SK-N-SH treated with all-trans-retinoic acid at 6 μM for 48 hours (cell line): ENCODE data around the gene CAPN10.
"Not testable (repeated sequence)": the region's sequence is repeated elsewhere in the genome, so short reads cannot be mapped to it uniquely, and the experiment has no call there.

Experiments
- ATAC-seq: fragments of 200-7000 bp; cut with Tn5 transposase; 3 replicates; pipeline ENCODE4 v1.9.1; 2020; ENCODE audit warnings: mild to moderate bottlenecking, moderate library complexity
- ARNTL ChIP-seq: fragments of 450-650 bp; formaldehyde crosslinking; IDR thresholded peaks from 2 replicates; pipeline ENCODE4 v1.5.0; 2020; ENCODE audit warnings: low read depth, mild to moderate bottlenecking, moderate library complexity, borderline replicate concordance
- BACH2 ChIP-seq: fragments of 250-450 bp; sonication (Bioruptor Pico); IDR thresholded peaks from 2 replicates; pipeline ENCODE4 v1.9.0; 2021; ENCODE audit warnings: mild to moderate bottlenecking, borderline replicate concordance
- CSDC2 ChIP-seq: fragments of 250-450 bp; sonication (Bioruptor Pico); IDR thresholded peaks from 2 replicates; pipeline ENCODE4 v1.5.0; 2020; ENCODE audit warnings: mild to moderate bottlenecking, moderate library complexity
- ESRRG ChIP-seq: fragments of 250-450 bp; sonication (Bioruptor Pico); IDR thresholded peaks from 2 replicates; pipeline ENCODE4 v1.6.1; 2021; ENCODE audit warnings: mild to moderate bottlenecking
- ISL1 ChIP-seq: fragments of 250-450 bp; sonication (Bioruptor Pico); IDR thresholded peaks from 2 replicates; pipeline ENCODE4 v2.1.2; 2022; ENCODE audit warnings: mild to moderate bottlenecking, moderate library complexity
- OSR1 ChIP-seq: fragments of 250-450 bp; sonication (Bioruptor Pico); IDR thresholded peaks from 2 replicates; pipeline ENCODE4 v1.8.0; 2022; ENCODE audit warnings: moderate library complexity, mild to moderate bottlenecking, inconsistent platforms
- PPARA ChIP-seq: fragments of 250-450 bp; sonication (Bioruptor Pico); IDR thresholded peaks from 2 replicates; pipeline ENCODE4 v1.5.0; 2020; ENCODE audit warnings: mild to moderate bottlenecking, borderline replicate concordance
- SNAI2 ChIP-seq: fragments of 250-450 bp; sonication (Bioruptor Pico); IDR thresholded peaks from 2 replicates; pipeline ENCODE4 v1.5.0; 2020; ENCODE audit warnings: mild to moderate bottlenecking, moderate library complexity
- TOX ChIP-seq: fragments of 250-450 bp; sonication (Bioruptor Pico); IDR thresholded peaks from 2 replicates; pipeline ENCODE4 v1.8.0; 2021; ENCODE audit warnings: mild to moderate bottlenecking, moderate library complexity, borderline replicate concordance
- ZC3H10 ChIP-seq: fragments of 250-450 bp; sonication (Bioruptor Pico); IDR thresholded peaks from 2 replicates; pipeline ENCODE4 v1.5.1; 2021; ENCODE audit warnings: mild to moderate bottlenecking, moderate library complexity
- ZFP30 ChIP-seq: fragments of 450-650 bp; formaldehyde crosslinking; IDR thresholded peaks from 2 replicates; pipeline ENCODE4 v1.5.0; 2022; ENCODE audit warnings: mild to moderate bottlenecking, moderate library complexity
- ZNF565 ChIP-seq: fragments of 450-650 bp; formaldehyde crosslinking; conservative IDR thresholded peaks from 2 replicates; pipeline ENCODE4 v1.5.0; 2020; ENCODE audit warnings: low read depth, mild to moderate bottlenecking, moderate library complexity
- ZNF70 ChIP-seq: fragments of 450-650 bp; formaldehyde crosslinking; IDR thresholded peaks from 2 replicates; pipeline ENCODE4 v1.5.0; 2020; ENCODE audit warnings: mild to moderate bottlenecking, moderate library complexity
- ZNF8 ChIP-seq: fragments of 450-650 bp; formaldehyde crosslinking; IDR thresholded peaks from 2 replicates; pipeline ENCODE4 v1.5.0; 2020; ENCODE audit warnings: mild to moderate bottlenecking, moderate library complexity
- TF ChIP-seq, protein P1 (sequence below): fragments of 250-450 bp; sonication (Bioruptor Pico); IDR thresholded peaks from 2 replicates; pipeline ENCODE4 v1.5.1; 2021; ENCODE audit warnings: mild to moderate bottlenecking, moderate library complexity
- TF ChIP-seq, protein P2 (sequence below): fragments of 250-450 bp; sonication (Bioruptor Pico); IDR thresholded peaks from 2 replicates; pipeline ENCODE4 v1.8.0; 2020; ENCODE audit warnings: mild to moderate bottlenecking, moderate library complexity, borderline replicate concordance
- TF ChIP-seq, protein P3 (sequence below): fragments of 250-450 bp; sonication (Bioruptor Pico); IDR thresholded peaks from 2 replicates; pipeline ENCODE4 v1.5.0; 2020; ENCODE audit warnings: mild to moderate bottlenecking, moderate library complexity
- TF ChIP-seq, protein P4 (sequence below): fragments of 250-450 bp; sonication (Bioruptor Pico); IDR thresholded peaks from 2 replicates; pipeline ENCODE4 v1.5.1; 2020; ENCODE audit warnings: low read depth, mild to moderate bottlenecking, moderate library complexity

CAPN10 gene

DNA sequence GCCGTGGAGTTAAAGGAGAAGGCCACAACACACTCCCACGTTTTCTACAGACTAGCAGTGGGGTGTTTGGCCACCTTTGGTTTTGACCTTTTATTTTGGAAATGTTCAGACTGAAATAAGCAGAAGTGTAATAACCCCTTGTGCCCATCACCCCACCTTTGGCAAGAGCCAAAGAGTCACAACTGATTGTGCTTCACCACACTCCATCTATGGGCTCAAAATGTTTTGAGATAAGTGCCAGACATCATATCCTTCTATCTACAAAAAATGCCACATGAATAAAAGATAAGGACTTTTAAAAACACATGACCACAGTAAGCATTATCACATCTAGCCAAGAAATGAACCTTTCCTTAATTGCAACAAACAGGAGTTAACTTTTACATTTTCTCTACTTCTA lies 28.9 kb downstream of the CAPN10 start:
- TF ChIP-seq, protein P1, sequence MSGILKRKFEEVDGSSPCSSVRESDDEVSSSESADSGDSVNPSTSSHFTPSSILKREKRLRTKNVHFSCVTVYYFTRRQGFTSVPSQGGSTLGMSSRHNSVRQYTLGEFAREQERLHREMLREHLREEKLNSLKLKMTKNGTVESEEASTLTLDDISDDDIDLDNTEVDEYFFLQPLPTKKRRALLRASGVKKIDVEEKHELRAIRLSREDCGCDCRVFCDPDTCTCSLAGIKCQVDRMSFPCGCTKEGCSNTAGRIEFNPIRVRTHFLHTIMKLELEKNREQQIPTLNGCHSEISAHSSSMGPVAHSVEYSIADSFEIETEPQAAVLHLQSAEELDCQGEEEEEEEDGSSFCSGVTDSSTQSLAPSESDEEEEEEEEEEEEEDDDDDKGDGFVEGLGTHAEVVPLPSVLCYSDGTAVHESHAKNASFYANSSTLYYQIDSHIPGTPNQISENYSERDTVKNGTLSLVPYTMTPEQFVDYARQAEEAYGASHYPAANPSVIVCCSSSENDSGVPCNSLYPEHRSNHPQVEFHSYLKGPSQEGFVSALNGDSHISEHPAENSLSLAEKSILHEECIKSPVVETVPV, result no peak
- TF ChIP-seq CSDC2 (CRISPR knock-in tag) (no peak), ZNF8 (CRISPR knock-in tag) (no peak), SNAI2 (CRISPR knock-in tag) (no peak)
- TF ChIP-seq, protein P2, sequence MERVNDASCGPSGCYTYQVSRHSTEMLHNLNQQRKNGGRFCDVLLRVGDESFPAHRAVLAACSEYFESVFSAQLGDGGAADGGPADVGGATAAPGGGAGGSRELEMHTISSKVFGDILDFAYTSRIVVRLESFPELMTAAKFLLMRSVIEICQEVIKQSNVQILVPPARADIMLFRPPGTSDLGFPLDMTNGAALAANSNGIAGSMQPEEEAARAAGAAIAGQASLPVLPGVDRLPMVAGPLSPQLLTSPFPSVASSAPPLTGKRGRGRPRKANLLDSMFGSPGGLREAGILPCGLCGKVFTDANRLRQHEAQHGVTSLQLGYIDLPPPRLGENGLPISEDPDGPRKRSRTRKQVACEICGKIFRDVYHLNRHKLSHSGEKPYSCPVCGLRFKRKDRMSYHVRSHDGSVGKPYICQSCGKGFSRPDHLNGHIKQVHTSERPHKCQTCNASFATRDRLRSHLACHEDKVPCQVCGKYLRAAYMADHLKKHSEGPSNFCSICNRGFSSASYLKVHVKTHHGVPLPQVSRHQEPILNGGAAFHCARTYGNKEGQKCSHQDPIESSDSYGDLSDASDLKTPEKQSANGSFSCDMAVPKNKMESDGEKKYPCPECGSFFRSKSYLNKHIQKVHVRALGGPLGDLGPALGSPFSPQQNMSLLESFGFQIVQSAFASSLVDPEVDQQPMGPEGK, result no peak
- TF ChIP-seq, all 23 proteins: peak for 0
- no peak for ATAC-seq

DNA sequence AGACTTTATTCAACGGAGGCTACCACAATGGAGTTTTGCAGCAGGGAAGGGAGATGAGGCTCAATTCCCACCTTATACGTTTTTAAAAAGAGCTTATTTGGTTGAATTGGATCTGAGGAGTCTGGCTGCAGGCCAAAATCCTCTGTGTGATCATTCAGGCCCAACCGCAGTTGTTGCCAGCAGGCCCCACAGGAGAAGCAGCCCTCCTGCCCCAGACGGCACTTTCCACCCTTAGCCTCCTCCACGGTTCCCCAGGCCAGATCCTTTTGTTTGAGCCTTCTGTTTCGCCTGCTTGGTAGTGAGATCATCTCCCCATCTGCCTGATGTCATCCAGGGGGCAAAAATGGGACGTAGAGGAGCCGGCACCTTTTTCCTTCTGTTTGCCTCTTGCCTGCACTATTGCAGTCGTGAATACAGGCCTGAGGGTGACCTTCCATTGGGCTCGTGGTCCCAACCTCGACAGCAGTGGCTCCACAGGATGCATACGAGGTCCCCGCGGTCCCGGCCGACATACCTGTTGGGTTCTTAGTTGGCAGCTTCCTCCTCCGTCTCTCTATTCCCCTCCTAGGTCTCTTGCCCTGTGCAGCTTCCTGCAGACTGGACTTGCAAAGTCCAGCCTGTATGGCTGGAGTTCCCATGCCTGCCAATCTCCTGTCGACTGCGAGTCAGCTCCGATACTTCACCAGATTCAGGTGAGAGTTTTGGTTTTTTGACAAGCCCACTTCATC lies 29.4 kb downstream of the CAPN10 start:
- no peak for ATAC-seq
- TF ChIP-seq ISL1 (no peak), ZNF70 (CRISPR knock-in tag) (peak; percentile 85)

DNA sequence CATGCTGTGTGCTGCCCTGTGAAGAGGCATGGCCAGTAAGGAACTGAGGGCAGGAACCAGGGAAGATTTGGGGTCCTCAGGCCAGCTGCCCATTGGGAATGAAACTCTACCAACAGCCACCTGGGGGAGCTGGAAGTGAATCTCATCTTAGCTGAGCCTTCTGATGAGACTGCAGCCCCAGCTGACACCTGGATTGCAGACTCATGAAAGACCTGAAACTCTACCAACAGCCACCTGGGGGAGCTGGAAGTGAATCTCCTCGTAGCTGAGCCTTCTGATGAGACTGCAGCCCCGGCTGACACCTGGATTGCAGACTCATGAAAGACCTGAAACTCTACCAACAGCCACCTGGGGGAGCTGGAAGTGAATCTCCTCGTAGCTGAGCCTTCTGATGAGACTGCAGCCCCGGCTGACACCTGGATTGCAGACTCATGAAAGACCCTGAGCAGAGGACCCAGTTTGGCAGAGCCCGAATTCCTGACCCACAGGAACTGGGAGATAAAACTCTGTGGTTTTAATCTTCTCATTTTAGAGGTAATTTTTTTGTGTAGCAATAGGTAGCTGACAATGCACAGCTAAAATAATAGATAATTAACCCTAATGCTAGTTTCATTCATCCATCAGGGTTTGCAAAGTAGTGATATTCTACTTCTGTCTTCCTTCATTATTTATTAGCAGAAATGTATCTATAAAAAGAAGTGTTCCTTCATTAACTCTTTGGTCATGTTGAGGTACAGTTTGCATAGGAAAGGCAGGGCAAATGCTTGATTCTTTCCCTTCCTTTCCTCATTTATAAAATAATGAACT lies 30.5 kb downstream of the CAPN10 start:
- not testable (repeated sequence) for ATAC-seq

DNA sequence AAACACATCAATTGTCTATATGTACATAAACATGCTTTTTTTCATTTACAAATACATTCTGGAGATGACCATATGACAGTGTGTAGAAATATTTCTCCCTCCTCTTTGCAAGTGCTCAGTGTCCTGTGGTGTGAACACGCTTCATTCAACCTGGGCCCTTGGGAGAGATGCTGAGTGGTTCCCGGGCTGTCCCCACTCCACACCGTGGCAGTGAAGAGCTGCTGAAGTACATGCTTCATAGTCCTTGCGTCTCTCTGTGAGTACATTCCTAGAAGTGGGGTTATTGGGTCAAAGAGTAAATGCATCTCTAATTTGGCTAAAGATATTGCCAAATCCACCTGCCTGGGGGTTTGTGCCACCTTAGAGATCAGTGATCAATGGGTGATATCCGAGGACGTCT lies 32.2 kb downstream of the CAPN10 start:
- TF ChIP-seq, protein P2, result no peak
- no peak for ATAC-seq

DNA sequence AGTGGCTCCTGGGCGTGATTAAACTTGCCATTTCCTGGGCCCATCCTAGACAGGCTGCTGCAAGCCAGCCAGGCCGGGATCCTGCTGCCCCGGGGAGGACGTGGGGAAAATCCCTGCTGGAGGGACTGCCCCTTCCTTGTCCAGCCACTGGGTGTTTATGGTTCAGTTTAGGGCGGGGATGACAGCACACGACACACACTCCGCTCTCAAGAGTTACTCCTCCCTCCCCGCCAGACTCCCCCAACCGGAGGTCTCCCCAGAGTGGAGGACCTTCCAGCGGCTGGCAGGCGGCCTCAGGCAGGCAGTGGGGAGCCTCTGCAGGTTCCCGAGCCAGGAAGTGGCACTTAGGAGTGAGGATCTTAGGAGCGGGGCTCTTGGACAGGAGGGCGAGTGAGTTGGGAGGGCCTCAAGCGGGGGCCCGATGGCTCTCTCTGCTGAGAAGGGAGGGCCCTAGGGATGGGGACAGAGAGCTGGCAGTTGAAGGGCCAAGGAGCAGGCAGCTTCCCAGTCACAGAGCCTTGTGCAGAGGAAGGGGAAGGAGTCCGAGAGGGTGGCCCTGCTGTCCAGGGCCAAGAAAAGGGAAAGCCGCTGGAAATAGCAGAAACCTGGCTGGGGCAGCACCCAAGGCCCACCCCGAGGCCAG lies 33.1 kb downstream of the CAPN10 start:
- TF ChIP-seq, protein P1, result no peak
- no peak for TF ChIP-seq PPARA
- no peak for TF ChIP-seq ARNTL (CRISPR knock-in tag)
- no peak for TF ChIP-seq BACH2
- TF ChIP-seq CSDC2 (CRISPR knock-in tag), result no peak
- no peak for TF ChIP-seq ZFP30 (CRISPR knock-in tag)
- TF ChIP-seq TOX (CRISPR knock-in tag), result no peak
- no peak for TF ChIP-seq ZNF8 (CRISPR knock-in tag)
- no peak for TF ChIP-seq ESRRG (CRISPR knock-in tag)
- TF ChIP-seq SNAI2 (CRISPR knock-in tag), result no peak
- TF ChIP-seq ZC3H10 (CRISPR knock-in tag), result no peak
- no peak for TF ChIP-seq OSR1 (CRISPR knock-in tag)
- TF ChIP-seq, protein P3, sequence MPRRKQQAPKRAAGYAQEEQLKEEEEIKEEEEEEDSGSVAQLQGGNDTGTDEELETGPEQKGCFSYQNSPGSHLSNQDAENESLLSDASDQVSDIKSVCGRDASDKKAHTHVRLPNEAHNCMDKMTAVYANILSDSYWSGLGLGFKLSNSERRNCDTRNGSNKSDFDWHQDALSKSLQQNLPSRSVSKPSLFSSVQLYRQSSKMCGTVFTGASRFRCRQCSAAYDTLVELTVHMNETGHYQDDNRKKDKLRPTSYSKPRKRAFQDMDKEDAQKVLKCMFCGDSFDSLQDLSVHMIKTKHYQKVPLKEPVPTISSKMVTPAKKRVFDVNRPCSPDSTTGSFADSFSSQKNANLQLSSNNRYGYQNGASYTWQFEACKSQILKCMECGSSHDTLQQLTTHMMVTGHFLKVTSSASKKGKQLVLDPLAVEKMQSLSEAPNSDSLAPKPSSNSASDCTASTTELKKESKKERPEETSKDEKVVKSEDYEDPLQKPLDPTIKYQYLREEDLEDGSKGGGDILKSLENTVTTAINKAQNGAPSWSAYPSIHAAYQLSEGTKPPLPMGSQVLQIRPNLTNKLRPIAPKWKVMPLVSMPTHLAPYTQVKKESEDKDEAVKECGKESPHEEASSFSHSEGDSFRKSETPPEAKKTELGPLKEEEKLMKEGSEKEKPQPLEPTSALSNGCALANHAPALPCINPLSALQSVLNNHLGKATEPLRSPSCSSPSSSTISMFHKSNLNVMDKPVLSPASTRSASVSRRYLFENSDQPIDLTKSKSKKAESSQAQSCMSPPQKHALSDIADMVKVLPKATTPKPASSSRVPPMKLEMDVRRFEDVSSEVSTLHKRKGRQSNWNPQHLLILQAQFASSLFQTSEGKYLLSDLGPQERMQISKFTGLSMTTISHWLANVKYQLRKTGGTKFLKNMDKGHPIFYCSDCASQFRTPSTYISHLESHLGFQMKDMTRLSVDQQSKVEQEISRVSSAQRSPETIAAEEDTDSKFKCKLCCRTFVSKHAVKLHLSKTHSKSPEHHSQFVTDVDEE, result no peak
- no peak for TF ChIP-seq ZNF565 (CRISPR knock-in tag)
- TF ChIP-seq, protein P4, sequence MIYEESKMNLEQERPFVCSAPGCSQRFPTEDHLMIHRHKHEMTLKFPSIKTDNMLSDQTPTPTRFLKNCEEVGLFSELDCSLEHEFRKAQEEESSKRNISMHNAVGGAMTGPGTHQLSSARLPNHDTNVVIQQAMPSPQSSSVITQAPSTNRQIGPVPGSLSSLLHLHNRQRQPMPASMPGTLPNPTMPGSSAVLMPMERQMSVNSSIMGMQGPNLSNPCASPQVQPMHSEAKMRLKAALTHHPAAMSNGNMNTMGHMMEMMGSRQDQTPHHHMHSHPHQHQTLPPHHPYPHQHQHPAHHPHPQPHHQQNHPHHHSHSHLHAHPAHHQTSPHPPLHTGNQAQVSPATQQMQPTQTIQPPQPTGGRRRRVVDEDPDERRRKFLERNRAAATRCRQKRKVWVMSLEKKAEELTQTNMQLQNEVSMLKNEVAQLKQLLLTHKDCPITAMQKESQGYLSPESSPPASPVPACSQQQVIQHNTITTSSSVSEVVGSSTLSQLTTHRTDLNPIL, result no peak
- TF ChIP-seq, all 23 proteins: peak for 0
- ATAC-seq, result no peak
